A549 (cell line): ENCODE data around the gene PLEKHN1. TPM values are rescaled to one million over a fixed set of nuclear protein-coding genes. Genes with fewer than 3 reads are reported as not detected.

ENCODE experiments used
- ATAC-seq, 2 experiments: fragments of 200-7000 bp in 1 of 2; fragments of >200 bp in 1 of 2; cut with Nextera tagmentation in 1 of 2; cut with Tn5 transposase in 1 of 2; 3 replicates each; pipeline versions ENCODE4 v1.8.0 to v1.9.1; 2018 to 2020; ENCODE audit warnings: mild to moderate bottlenecking in 1 of 2, moderate library complexity in 1 of 2
- CTCF ChIA-PET: fragments of 300-600 bp; sonication (Branson Sonifier 250); formaldehyde crosslinking; extraction: SDS; loops from one replicate; lab custom pipeline; 2021; ENCODE audit warnings: antibody characterized with exemption, inconsistent platforms; lab: Yijun Ruan, JAX
- POLR2A ChIA-PET: fragments of 350-600 bp; formaldehyde crosslinking; extraction: SDS; loops from one replicate; lab custom pipeline; 2021; ENCODE audit warnings: antibody characterized with exemption, inconsistent platforms; lab: Yijun Ruan, JAX
- DNase-seq, 2 experiments: peaks; one replicate each; pipeline versions ENCODE4 v3.0.0 to v3.0.0-alpha.2; 2011 to 2016; ENCODE audit warnings: low read depth in 1 of 2, low spot score in 1 of 2
- FAIRE-seq: peaks from 2 replicates; lab custom pipeline; 2011; peaks lifted over from hg19 to GRCh38; lab: Jason Lieb, UNC
- H3K27ac ChIP-seq, 2 experiments: fragments of >200 bp; sonication (Bioruptor Twin); formaldehyde crosslinking; 3 replicates each; pipeline ENCODE4 v1.5.1; 2016 to 2017
- H3K4me1 ChIP-seq: fragments of >200 bp; sonication (Bioruptor Twin); formaldehyde crosslinking; 3 replicates; pipeline ENCODE4 v1.6.1; 2016
- H3K4me2 ChIP-seq: fragments of >200 bp; sonication (Bioruptor Twin); formaldehyde crosslinking; 3 replicates; pipeline ENCODE4 v1.6.1; 2016
- H3K4me3 ChIP-seq: fragments of >200 bp; sonication (Bioruptor Twin); formaldehyde crosslinking; 3 replicates; pipeline ENCODE4 v1.5.1; 2016
- H3K9me3 ChIP-seq: fragments of >200 bp; sonication (Bioruptor Twin); formaldehyde crosslinking; 3 replicates; pipeline ENCODE4 v1.6.1; 2016
- BHLHE40 ChIP-seq: IDR thresholded peaks from 2 replicates; pipeline ENCODE4 v1.6.1; 2012; ENCODE audit warnings: low read depth, low read length, inconsistent platforms
- CEBPB ChIP-seq, 2 experiments: fragments of >200 bp in 1 of 2; sonication (Bioruptor Twin) in 1 of 2; formaldehyde crosslinking in 1 of 2; IDR thresholded peaks; 2 replicates each; pipeline ENCODE4 v1.6.1; 2012 to 2016
- ESRRA ChIP-seq: fragments of 150-350 bp; IDR thresholded peaks from 2 replicates; pipeline ENCODE4 v1.6.1; 2014; ENCODE audit warnings: mild to moderate bottlenecking, low read length, borderline replicate concordance
- FOSB ChIP-seq: fragments of 250-450 bp; sonication (Bioruptor Pico); IDR thresholded peaks from 2 replicates; pipeline ENCODE4 v1.5.0; 2020; ENCODE audit warnings: mild to moderate bottlenecking, moderate library complexity
- GATA3 ChIP-seq: IDR thresholded peaks from 2 replicates; pipeline ENCODE4 v1.6.1; 2012; ENCODE audit warnings: borderline replicate concordance
- HDAC2 ChIP-seq: fragments of 200-600 bp; sonication (generic); IDR thresholded peaks from 2 replicates; pipeline ENCODE4 v1.6.1; 2016
- HOXA7 ChIP-seq: fragments of 250-450 bp; sonication (Bioruptor Pico); IDR thresholded peaks from 2 replicates; pipeline ENCODE4 v1.5.0; 2020; ENCODE audit warnings: mild to moderate bottlenecking, moderate library complexity
- HOXB5 ChIP-seq: fragments of 250-450 bp; sonication (Bioruptor Pico); IDR thresholded peaks from 2 replicates; pipeline ENCODE4 v1.5.0; 2020; ENCODE audit warnings: mild to moderate bottlenecking, moderate library complexity
- JUN ChIP-seq, 2 experiments: fragments of >200 bp; sonication (Bioruptor Twin); formaldehyde crosslinking; IDR thresholded peaks; 2 replicates in 1 of 2; 3 replicates in 1 of 2; pipeline ENCODE4 v1.6.1; 2016 to 2017
- JUNB ChIP-seq: fragments of >200 bp; sonication (Bioruptor Twin); formaldehyde crosslinking; IDR thresholded peaks from 2 replicates; pipeline ENCODE4 v1.6.1; 2016
- MAFK ChIP-seq: fragments of 450-650 bp; IDR thresholded peaks from 2 replicates; pipeline ENCODE4 v1.6.1; 2014; ENCODE audit not compliant: partially characterized antibody
- MAZ ChIP-seq: fragments of 150-350 bp; IDR thresholded peaks from 2 replicates; pipeline ENCODE4 v1.6.1; 2014; ENCODE audit warnings: antibody characterized with exemption, low read depth, low read length, borderline replicate concordance
- POLR2AphosphoS2 ChIP-seq: conservative IDR thresholded peaks from 2 replicates; pipeline ENCODE4 v1.6.1; 2012; ENCODE audit warnings: low read length, improper control_type of control experiment, inconsistent platforms
- SMC3 ChIP-seq: fragments of >200 bp; sonication (Bioruptor Twin); formaldehyde crosslinking; IDR thresholded peaks from 3 replicates; pipeline ENCODE4 v1.6.1; 2018; ENCODE audit warnings: inconsistent platforms
- ZFP36 ChIP-seq: fragments of 450-650 bp; IDR thresholded peaks from 2 replicates; pipeline ENCODE4 v1.6.1; 2014; ENCODE audit warnings: borderline replicate concordance; ENCODE audit not compliant: partially characterized antibody
- ZNF302 ChIP-seq: fragments of 250-450 bp; sonication (Bioruptor Pico); IDR thresholded peaks from 2 replicates; pipeline ENCODE4 v1.9.0; 2021; ENCODE audit warnings: inconsistent platforms, mild to moderate bottlenecking, moderate library complexity
- WGBS: methylation state at CpG from one replicate; pipeline ENCODE4 v1.1.6; 2017; ENCODE audit errors: missing lambda C conversion rate; 5-methylcytosine and 5-hydroxymethylcytosine counted together
- polyA plus RNA-seq, 4 experiments: library from polyadenylated mRNA; depleted of rRNA in 3 of 4; stranded (reverse); fragments of >200 nt; fragmentation: RNase III in 1 of 4; extraction: RNeasy Plus Mini Kit Qiagen cat#74134 plus additional on column Dnase treatment in 1 of 4; gene quantifications; 2 replicates in 3 of 4; 3 replicates in 1 of 4; pipeline ENCODE4 v1.2.3, GENCODE V29; 2011 to 2017
- TF ChIP-seq, protein P1 (sequence below): IDR thresholded peaks from 2 replicates; pipeline ENCODE4 v1.6.1; 2012
- TF ChIP-seq, protein P2 (sequence below): fragments of 200-600 bp; sonication (generic); IDR thresholded peaks from 2 replicates; pipeline ENCODE4 v1.6.1; 2016; ENCODE audit warnings: antibody characterized with exemption, mild to moderate bottlenecking, moderate library complexity
- TF ChIP-seq, protein P3 (sequence below): fragments of >200 bp; sonication (Bioruptor Twin); formaldehyde crosslinking; IDR thresholded peaks from 3 replicates; pipeline ENCODE4 v1.5.1; 2016
- TF ChIP-seq, protein P4 (sequence below): IDR thresholded peaks from 2 replicates; pipeline ENCODE4 v1.6.1; 2012
- TF ChIP-seq, protein P5 (sequence below): fragments of >200 bp; sonication (Bioruptor Twin); formaldehyde crosslinking; IDR thresholded peaks from 2 replicates; pipeline ENCODE4 v1.6.1; 2016

Gene PLEKHN1
- polyA plus RNA-seq, 2 of the 4 experiments (the other 2 are of a cell fraction), result 0.75 to 3.2 TPM

DNA sequence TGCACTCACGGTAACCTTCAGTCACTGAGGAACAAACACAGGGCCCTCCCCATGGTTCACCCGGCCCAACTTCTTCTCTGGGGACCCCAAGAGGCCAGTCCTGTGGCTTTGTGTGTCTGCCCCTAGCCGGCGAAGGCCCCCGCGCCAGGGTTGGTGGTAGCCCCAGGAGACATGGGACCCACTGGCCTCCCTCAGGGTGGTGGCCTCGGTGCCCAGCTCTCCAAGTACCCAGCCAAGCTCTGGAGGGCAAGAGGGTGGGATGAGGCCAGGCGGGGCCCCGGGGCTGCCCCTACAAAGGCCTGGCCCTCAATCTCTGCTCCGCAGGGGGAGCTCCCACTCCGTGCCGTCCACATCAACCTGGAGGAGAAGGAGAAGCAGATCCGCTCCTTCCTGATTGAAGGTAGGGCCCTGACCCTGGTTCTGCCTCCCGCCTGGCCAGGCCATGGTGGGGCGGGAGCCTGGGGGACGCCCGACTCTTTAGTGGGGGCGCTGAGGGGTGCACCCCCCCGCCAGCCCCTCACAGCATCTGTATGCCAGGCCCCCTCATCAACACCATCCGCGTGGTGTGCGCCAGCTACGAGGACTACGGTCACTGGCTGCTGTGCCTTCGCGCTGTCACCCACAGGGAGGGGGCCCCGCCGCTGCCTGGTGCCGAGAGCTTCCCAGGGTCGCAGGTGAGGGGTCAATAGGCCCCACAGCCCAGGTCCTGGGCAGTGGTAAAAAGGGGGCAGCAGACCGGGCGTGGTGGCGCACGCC, 5.6 kb downstream of the PLEKHN1 start:
- ATAC-seq (no peak), DNase-seq (no peak), FAIRE-seq (no peak)
- WGBS, result 89% methylated on average over 12 of the region's 34 CpGs
- Histone ChIP-seq H3K9me3 (no peaks in the 10 kb centered on the region), H3K4me3 (no peak overlapping the region), H3K4me1 (peaks cover 13% of the 10 kb centered on the region; the same call in 2 of the 3 replicates), H3K27ac (no peak overlapping the region), H3K4me2 (no peak overlapping the region)
- ChIA-PET CTCF (no interaction called here), POLR2A (no interaction called here)
- TF ChIP-seq, protein P1, sequence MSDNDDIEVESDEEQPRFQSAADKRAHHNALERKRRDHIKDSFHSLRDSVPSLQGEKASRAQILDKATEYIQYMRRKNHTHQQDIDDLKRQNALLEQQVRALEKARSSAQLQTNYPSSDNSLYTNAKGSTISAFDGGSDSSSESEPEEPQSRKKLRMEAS, result no peak
- no peak for TF ChIP-seq ZNF302 (CRISPR knock-in tag)
- TF ChIP-seq CEBPB (IDR thresholded peaks at IDR 0.05), result no peak
- TF ChIP-seq MAFK, result no peak
- TF ChIP-seq, protein P2, sequence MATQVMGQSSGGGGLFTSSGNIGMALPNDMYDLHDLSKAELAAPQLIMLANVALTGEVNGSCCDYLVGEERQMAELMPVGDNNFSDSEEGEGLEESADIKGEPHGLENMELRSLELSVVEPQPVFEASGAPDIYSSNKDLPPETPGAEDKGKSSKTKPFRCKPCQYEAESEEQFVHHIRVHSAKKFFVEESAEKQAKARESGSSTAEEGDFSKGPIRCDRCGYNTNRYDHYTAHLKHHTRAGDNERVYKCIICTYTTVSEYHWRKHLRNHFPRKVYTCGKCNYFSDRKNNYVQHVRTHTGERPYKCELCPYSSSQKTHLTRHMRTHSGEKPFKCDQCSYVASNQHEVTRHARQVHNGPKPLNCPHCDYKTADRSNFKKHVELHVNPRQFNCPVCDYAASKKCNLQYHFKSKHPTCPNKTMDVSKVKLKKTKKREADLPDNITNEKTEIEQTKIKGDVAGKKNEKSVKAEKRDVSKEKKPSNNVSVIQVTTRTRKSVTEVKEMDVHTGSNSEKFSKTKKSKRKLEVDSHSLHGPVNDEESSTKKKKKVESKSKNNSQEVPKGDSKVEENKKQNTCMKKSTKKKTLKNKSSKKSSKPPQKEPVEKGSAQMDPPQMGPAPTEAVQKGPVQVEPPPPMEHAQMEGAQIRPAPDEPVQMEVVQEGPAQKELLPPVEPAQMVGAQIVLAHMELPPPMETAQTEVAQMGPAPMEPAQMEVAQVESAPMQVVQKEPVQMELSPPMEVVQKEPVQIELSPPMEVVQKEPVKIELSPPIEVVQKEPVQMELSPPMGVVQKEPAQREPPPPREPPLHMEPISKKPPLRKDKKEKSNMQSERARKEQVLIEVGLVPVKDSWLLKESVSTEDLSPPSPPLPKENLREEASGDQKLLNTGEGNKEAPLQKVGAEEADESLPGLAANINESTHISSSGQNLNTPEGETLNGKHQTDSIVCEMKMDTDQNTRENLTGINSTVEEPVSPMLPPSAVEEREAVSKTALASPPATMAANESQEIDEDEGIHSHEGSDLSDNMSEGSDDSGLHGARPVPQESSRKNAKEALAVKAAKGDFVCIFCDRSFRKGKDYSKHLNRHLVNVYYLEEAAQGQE, result no peak
- no peak for TF ChIP-seq ZFP36
- TF ChIP-seq HOXA7 (CRISPR knock-in tag), result no peak
- TF ChIP-seq JUN (IDR thresholded peaks at IDR 0.05), result no peak
- no peak for TF ChIP-seq SMC3
- TF ChIP-seq, protein P3, sequence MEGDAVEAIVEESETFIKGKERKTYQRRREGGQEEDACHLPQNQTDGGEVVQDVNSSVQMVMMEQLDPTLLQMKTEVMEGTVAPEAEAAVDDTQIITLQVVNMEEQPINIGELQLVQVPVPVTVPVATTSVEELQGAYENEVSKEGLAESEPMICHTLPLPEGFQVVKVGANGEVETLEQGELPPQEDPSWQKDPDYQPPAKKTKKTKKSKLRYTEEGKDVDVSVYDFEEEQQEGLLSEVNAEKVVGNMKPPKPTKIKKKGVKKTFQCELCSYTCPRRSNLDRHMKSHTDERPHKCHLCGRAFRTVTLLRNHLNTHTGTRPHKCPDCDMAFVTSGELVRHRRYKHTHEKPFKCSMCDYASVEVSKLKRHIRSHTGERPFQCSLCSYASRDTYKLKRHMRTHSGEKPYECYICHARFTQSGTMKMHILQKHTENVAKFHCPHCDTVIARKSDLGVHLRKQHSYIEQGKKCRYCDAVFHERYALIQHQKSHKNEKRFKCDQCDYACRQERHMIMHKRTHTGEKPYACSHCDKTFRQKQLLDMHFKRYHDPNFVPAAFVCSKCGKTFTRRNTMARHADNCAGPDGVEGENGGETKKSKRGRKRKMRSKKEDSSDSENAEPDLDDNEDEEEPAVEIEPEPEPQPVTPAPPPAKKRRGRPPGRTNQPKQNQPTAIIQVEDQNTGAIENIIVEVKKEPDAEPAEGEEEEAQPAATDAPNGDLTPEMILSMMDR, result no peak
- TF ChIP-seq MAZ, result no peak
- TF ChIP-seq ESRRA, result no peak
- TF ChIP-seq, protein P4, sequence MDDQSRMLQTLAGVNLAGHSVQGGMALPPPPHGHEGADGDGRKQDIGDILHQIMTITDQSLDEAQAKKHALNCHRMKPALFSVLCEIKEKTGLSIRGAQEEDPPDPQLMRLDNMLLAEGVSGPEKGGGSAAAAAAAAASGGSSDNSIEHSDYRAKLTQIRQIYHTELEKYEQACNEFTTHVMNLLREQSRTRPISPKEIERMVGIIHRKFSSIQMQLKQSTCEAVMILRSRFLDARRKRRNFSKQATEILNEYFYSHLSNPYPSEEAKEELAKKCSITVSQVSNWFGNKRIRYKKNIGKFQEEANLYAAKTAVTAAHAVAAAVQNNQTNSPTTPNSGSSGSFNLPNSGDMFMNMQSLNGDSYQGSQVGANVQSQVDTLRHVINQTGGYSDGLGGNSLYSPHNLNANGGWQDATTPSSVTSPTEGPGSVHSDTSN, result no peak
- no peak for TF ChIP-seq JUNB

DNA sequence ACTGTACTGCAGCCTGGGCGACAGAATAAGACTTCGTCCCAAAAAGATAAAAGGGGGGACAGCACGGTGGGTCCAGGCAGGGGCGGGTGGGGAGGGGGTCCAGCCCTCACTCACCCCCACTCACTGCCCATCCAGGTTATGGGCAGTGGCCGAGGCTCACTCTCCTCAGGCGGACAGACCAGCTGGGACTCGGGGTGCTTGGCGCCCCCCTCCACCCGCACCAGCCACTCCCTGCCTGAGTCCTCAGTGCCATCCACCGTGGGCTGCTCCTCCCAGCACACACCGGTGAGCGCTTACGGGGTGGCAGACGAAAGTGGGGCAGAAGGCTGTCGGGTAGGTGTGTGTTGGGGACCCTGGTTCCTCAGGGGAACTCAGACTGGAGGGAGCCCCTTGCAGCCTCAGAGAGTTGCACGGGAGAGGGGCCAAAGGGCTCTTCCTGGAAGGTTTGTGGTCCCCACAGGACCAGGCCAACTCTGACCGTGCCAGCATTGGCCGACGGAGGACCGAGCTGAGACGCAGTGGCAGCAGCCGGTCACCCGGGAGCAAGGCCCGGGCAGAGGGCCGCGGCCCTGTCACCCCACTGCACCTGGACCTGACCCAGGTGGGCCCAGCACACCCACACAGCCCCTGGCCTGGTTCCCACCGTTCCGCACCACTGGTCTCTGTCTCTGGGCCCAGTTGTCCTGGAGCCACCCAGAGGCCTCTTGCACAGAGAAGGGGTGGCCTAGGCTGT, 6.6 kb downstream of the PLEKHN1 start:
- ChIA-PET CTCF (interaction anchor here (3.7 kb wide), 1 partner anchor 32 kb away, joined by 26 read pairs; no protein-coding TSS in a partner anchor), POLR2A (no interaction called here)
- DNase-seq, result no peak
- Histone ChIP-seq H3K27ac (no peak overlapping the region), H3K4me2 (no peak overlapping the region), H3K4me1 (peaks cover 7% of the 10 kb centered on the region; the same call in 1 of the 3 replicates), H3K9me3 (no peaks in the 10 kb centered on the region), H3K4me3 (no peak overlapping the region)
- no peak for FAIRE-seq
- TF ChIP-seq, protein P5, sequence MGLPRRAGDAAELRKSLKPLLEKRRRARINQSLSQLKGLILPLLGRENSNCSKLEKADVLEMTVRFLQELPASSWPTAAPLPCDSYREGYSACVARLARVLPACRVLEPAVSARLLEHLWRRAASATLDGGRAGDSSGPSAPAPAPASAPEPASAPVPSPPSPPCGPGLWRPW, result no peak
- no peak for TF ChIP-seq HDAC2
- no peak for TF ChIP-seq POLR2AphosphoS2
- TF ChIP-seq BHLHE40, result no peak
- no peak for TF ChIP-seq HOXB5
- no peak for TF ChIP-seq FOSB (CRISPR knock-in tag)
- no peak for TF ChIP-seq GATA3
- no peak for TF ChIP-seq ZFP36
- 96% methylated on average over 7 of the region's 28 CpGs for WGBS
- ATAC-seq, result no peak
